GM18870 (cell line): ENCODE results near the gene RIOK3.
A peak's percentile ranks its signal among the peaks of the same experiment; 100 is the strongest.
"Not testable (repeated sequence)": the region's sequence is repeated elsewhere in the genome, so short reads cannot be mapped to it uniquely, and the experiment has no call there.

Source experiments
- ATAC-seq: cut with Tn5 transposase; IDR thresholded peaks from one replicate; pipeline ENCODE4 v1.9.1; 2021; ENCODE audit warnings: moderate library complexity; ENCODE audit not compliant: unreplicated experiment

Gene RIOK3

DNA sequence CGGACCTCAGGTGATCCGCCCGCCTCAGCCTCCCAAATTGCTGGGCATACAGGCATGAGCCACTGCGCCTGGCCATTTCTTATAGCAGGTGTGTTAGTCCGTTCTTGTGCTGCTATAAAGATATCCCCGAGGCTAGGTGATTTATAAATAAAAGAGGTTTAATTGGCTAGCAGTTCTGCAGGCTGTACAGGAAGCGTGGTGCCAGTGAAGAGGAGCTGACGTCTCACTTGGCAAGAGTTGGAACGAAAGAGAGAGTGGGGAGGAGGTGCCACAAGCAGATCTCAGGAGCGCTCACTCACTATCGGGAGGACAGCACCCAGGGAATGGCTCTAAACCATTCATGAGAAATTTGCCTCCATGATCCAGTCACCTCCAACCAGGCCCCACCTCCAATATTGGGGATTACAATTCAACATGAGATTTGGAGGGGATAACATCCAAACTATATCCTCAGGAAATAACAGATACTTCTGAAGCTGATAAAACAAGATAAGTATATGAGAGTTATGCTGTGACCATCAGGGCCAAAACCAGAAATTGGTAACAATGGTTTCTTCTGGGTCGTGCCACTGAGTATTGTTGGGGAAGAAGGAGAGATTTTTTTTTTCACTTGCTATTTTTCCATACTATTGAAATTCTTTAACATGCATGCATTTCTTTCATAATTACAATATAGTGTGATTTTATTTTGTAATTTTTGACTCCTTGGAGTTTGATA, 42.8 kb downstream of the RIOK3 start:
- ATAC-seq = no peak

DNA sequence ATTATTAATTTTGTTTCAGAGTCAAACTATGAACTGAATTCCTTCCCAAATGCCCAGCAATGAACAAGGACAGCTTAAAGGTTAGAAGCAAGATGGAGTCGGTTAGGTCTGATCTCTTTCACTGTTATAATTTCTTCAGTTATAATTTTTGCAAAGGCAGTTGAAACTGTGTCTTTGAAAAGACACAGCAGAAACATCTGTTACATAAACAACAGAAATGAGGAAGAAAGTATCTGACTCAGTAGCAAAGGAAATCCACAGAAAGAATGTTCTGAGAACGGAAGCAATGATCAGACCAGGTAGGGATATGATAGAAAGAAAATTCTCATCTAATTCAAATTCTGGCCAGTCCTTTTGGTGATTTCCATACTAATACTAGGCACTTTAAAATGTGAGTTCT, 45.0 kb downstream of the RIOK3 start:
- ATAC-seq = no peak

DNA sequence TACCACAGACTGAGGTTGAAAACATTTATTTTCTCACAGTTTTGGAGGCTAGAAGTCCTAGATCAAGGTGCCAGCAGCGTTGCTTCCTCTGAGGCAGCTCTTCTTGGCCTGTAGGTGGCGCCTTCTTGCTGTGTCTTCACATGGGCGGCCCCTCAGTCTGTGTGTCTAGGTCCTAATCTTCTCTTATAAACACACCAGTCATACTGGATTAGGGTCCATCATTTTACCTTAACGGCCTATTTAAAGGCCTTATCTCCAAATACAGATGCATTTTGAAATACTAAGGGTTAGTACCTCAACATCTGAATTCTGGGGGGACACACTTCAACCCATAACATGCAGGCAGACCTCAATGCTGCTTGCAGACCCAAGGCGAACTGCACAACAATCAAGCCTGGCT, 45.8 kb downstream of the RIOK3 start:
- ATAC-seq = peak; percentile 38

DNA sequence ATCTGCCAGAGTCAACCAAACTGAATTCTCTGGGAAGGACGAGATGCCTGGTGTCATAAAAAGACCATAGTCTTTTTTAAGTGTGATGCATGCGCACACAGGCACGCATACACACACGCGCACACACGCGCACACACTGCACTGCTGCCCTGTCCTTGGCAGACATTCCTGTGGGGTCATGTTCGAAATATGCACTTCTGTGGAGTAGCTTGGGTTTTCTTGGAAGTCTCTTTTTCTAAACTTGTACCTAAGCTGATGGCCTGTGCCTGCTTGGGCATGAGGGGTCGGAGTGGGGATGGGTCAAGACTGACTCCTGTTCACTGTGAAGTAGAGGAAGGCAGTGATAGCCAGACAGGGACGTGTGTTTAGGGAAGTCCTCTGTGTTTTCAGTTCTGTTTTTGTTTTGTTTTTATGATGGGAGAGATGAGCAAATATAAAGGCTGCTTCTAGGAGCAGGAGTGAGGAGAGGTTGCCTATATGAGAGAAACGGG, 46.2 kb downstream of the RIOK3 start:
- ATAC-seq = no peak

DNA sequence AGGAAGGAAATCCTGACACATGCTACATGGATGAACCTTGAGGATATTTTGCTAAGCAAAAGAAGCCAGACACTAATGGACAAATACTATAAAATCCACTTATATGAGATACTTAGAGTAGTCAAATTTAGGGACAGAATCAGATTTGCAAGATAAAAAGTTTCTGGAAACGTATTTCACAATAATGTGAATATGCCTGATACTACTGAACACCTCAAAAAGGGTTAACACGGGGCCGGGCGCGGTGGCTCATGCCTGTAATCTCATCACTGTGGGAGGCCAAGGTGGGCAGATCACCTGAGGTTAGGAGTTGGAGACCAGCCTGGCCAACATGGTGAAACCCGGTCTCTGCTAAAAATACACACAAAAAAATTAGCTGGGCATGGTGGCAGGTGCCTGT, 48.5 kb downstream of the RIOK3 start:
- no peak for ATAC-seq

DNA sequence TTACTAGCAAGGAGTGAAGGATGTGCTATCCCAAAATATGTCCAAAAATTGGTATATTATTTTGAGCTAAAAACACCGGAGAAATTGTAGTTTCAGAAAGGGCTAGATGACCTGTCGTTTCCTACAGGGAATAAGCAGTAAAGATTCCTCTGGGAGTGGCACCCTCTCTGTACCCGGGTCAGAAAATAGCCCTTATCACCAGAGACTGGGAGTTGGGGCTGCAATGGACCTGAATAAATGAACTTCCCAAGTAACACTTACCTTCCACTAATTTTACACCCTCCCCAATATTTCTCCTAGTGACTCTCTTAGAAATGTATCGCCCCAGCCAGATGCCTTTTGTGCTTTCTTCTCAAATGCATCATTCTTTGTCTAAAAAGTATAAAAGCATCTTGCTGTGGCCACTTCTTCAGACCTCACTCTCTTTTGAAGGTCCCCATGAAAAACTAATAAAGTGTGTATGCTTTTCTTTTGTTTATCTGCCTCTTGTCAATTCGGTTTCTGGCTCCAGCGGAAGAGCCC, 49.5 kb downstream of the RIOK3 start:
- no peak for ATAC-seq

DNA sequence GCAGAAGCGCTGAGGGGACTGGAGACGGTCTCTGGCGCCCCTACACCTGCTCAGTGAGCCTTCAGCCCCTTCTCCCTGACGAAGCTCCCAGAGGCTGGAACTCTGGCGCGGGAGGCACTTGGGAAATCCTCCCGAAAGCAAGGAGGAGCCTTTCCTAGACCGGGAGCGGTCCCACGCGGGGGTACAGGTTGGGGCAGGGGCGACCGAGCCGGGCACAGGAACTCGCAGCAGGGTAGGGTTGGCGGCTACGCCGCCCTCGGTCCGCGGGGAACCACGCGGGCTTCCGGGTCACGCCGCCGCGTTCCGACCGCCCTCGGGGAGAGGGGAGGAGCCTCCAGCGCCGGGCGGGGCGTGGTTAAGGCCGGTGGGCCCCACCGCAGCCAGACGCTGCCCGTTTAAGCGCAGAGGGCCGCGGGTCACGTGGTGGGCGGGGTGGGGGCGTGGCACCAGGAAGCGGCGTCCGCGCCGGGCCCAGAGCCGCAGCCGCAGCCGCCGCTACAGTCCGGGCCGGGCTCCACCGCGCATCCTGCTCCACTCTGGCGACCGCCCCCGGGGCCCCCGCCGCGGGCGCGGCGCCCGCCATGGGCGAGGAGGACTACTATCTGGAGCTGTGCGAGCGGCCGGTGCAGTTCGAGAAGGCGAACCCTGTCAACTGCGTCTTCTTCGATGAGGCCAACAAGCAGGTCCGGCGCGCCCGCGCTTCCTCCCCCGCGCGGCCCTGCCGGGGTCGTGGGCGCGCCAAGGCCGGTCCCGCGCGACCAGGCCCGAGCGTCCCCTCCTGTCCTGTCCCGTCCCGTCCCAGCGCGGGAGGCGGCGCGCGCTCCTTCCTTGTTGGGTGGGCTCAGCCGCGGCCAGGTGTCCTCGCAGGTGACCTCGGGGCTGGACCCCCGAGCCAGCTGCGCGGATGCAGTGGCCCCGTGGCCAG, 50.2 kb downstream of the RIOK3 start, which contains the start of gene RMC1:
Gene RMC1, plus strand, starts transcription at position 474 of the 925 bp plus-strand sequence. Its CDS starts 108 bp downstream, at position 582.
- peak; percentile 32 for ATAC-seq

DNA sequence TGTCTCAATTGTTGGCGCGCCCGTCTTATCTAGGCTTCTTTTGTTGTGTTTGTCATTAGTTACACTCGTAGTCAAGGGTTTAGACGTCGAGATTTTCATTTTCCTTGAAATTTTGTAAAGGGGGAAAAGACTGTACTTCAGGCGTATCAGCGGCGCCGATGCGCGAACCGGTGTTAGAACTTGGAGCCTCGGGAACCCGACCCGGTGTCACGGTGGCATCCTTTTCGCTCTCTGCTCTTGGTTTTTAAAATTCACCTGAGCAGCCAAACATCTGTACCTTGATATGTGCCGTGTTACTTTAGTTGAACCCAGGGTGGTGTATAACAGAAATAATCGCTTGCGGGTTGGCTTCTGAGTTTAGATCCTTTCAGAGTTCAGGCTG, 50.9 kb downstream of the RIOK3 start:
- ATAC-seq = no peak

DNA sequence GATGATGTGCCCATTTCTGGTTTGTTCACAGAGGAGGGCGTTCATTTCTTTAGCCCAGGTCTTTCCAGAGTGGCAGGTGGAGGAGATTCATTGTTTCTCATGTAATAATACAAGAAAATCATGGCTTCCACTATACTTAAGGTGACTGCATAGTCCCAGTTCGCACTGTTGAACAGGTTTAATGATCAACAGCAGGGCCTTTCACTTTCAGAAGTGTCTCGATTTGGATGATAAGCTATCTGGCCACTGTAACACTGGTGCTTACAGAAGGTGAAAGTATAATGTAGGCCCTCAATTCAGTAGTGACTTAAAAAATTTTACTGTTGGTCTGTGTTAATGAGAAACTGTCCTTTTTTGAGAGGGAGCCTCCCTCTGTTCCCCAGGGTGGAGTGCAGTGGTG, 51.6 kb downstream of the RIOK3 start:
- ATAC-seq = peak; percentile 73

DNA sequence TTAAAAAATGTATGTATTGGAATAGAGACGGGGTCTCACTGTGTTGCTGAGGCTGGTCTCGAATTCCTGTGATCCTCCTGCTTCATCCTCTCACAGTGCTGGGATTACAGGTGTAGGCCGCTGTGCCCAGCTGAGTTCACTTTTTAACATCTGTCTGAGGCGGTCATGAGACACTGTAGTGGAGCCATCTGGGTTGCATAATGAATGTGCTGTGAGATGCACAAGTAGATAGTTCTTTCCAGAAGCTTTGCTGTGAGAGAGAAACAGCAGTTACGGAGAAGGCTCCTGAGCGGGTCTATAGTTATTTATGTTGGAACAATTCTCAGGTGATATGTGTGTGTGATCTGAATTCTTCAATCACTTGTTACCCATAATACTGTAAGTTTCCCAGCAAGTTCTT, 53.3 kb downstream of the RIOK3 start:
- no peak for ATAC-seq

DNA sequence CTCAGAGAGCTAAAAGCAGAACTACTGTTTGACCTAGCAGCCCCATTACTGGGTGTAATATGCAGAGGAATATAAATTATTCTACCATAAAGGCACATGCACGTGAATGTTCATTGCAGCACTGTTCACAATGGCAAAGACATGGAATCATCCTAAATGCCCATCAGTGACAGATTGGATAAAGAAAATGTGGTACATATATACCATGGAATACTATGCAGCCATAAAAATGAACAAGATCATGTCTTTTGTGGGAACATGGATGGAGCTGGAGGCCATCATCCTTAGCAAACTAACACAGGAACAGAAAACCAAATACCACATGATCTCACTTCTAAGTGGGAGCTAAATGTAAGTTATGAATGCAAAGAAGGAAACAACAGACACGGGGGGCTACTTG, 57.8 kb downstream of the RIOK3 start:
- ATAC-seq = not testable (repeated sequence)

DNA sequence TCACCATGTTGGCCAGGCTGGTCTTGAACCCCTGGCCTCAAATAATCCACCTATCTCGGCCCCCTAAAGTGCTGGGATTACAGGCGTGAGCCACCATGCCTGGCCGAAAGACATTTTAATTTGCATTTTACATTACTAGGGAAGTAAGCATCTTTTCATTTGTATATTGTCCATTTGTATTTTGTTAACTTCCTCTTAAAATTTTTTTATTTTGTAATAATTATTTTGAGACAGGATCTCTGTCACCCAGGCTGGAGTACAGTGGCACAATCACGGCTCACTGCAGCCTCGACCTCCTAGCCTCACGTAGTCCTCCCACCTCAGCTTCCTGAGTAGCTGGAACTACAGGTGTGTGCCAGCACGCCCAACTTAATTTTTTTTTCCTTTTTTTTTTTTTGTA, 59.1 kb downstream of the RIOK3 start:
- not testable (repeated sequence) for ATAC-seq

DNA sequence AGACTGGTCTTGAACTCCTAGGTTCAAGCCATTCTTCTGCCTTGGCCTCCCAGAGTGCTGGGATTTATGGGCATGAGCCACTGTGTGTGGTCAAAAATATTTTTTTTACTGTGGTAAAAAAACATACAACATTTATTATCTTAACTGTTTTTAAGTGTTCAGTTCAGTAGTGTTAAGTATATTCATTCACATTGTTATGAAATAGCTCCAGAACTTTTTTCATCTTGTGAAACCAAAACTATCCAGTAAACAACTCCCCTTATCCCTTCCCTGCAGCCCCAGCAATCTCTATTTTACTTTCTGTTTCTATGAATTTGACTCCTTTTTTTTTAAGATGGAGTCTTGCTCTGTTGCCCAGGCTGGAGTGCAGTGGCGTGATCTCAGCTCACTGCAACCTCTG, 59.6 kb downstream of the RIOK3 start:
- ATAC-seq = no peak

DNA sequence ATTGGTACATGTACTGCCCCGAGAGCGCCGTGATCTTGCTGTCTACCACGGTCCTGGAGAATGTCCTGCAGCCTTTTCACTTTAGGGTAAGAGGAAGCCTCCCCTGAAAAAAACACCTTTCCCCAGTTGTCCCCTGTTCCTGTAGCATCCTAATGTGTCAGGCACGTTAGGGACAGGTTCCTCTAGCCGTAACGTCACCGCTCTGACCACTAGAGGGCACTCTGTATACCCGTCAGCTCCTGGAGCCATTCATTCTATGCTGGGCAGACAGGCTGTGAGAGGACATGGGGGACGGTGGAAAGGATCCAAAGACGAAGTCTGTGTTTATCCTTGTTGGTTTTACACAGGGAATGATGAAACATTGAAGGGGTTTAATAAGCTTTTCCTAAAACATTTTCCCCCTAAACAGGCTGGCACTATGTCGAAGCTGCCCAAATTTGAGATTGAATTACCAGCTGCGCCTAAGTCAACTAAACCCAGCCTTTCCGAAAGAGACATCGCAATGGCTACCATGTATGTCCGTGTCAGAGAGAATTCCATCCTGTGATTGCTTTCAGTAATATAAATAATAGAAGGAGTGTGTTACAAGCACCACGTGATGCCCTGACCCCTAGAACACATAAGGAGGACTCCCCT, 62.9 kb downstream of the RIOK3 start:
- ATAC-seq = peak; percentile 72

DNA sequence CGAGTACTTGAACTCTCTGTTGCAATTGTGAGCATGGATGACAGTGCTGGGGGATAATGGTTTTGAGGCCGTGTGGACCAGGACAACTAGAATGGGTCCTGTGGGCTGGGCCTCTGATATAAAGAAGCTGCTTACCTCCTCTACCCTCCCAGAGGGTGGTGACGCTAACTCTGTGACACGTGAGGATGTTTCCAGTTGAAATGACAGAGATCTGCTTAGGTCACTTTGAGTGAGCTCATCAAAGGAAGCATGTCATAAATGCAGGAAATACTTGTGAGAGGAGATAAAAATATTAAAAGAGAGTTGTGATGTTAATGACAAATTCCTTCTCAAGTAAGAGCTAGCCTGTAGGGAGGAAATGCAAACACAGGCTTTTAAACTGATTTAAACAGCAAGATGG, 66.6 kb downstream of the RIOK3 start:
- ATAC-seq = no peak

DNA sequence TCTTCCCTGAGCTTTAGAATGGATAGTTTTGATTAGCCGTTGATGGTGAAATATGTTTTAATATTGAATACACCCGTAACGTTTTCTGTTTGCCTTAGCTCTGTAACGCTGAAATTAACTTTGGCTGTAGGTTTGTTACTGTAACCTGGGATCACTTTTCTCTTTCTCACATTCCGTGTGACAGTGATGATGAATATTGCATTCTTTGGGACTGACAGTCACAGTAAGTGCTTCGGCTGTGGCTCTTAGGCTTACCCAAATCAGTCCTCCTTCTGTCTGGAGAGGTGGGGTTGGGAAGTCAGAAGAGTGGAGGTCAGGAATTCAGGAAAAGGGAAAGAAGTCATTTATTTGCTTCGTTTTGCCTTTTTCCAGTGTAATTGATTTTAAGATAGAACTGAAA, 68.2 kb downstream of the RIOK3 start:
- ATAC-seq = no peak

DNA sequence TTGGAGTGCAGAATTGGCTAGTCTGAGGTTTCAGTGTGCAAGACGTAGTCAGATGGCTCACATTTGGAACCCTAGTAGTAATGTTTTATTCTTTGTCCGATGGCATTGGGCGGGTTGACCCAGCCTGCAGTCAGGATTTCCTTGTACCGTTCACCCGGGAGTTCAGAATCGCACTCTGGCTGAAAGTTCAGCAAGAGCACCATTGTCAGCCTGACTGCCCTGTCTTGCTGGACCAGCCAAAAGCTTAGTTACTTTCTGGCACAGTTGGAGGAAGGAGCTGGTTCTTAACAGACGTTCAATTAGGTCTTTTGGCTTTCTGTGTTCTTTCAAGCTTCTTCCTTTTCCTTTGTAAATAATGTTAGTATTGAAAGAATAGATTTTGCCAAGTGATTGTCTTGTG, 68.8 kb downstream of the RIOK3 start:
- no peak for ATAC-seq

DNA sequence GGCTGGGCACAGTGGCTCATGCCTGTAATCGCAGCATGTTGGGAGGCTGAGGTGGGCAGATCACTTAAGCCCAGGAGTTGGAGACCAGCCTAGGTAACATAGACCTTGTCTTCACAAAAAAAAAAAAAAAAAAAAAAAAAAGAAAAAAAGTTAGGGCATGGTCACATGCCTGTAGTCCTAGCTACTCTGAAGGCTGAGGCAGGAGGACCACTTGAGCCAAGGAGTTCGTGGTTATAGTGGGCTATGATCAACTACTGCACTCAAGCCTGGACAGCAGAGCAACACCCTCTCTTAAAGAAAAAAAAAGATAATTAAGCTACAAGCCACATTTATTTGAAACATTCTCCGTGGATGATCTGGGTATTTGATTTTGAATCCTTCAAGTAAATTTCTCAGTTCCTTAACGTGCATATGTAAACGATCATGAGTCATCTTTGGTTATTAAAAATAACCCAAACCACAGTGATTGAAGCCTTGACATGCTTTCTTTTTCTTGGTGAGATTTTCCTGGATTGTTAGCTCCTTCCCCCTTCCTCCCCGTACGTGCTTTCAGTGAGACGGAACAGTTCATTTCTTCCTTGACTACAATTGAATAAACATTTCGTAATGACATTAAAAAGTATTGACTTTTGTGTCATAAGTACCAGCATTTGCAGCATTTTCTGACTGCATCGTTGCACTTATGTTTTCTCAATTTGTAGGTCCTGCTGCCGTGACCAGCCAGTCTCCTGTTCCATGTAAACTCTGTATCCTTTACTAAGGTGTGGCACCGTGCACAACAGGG, 70.5 kb downstream of the RIOK3 start:
- no peak for ATAC-seq

DNA sequence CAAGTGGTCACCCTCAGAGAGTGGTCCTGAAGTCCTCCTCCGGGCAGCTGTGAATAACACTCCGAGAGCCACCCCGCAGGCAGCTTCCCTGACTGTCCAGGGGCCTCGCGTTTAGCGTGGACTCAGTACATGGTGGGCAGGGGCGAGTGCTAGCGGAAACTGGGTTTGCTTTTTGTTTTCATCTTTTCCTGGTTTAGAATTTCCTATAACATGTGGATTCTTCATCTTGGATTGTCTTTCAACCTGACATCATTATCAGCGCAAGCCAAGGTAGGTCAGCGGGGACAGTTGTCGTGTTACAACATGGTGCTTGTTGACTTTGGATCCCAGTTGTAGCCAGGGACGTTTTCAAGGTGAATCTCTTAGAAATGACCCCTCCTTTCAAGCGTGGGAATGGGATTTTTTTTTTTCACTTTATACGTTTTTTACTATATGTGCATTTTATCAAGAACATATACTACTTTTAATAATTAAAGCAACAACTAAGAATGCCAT, 71.2 kb downstream of the RIOK3 start:
- ATAC-seq = no peak

DNA sequence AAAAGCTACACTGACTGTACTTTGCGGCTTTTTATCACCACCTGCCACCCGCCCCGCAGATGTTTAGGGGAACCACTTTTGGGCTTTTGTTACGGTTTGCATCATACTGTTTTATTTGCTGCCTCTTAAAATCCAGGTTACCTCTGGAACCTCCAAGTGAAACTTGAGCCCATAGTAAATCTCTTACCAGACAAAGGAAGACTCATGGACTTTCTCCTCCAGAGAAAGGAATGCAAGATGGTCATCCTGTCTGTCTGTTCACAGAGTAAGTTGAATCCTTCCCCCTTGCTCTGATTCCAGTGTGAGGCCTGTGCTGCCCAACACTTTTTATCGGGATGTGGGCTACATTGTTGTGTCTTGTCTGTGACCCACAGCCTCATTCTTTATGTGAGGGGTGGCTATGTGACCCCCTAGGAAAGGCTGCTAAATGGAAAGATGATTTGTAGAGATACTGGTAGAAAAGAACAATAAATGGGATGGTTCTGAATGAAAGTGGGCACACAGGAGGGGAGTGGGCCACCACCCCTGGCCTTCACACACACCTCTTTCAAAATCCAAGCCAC, 73.5 kb downstream of the RIOK3 start:
- no peak for ATAC-seq
